Immature natural killer cell (primary cell): ENCODE data around the gene SLC16A4. TPM values are rescaled to one million over a fixed set of nuclear protein-coding genes. Genes with fewer than 3 reads are reported as not detected.
A peak's percentile ranks its signal among the peaks of the same experiment; 100 is the strongest.
"Not testable (repeated sequence)": the region's sequence is repeated elsewhere in the genome, so short reads cannot be mapped to it uniquely, and the experiment has no call there.

Source experiments
- DNase-seq, 3 donors: peaks; one replicate each; pipeline ENCODE4 v3.0.0; 2022; ENCODE audit warnings: mixed read lengths in 1 of 3
- H3K27ac Mint-ChIP-seq, 6 donors: one replicate each; pipeline ENCODE4 v1.8.0; 2020; ENCODE audit warnings: mixed read lengths in 6 of 6, mild to moderate bottlenecking in 5 of 6, inconsistent platforms in 4 of 6, moderate library complexity in 3 of 6
- H3K27me3 Mint-ChIP-seq, 3 donors: one replicate each; pipeline ENCODE4 v1.8.0; 2020 to 2021; ENCODE audit warnings: low read depth in 3 of 3, mild to moderate bottlenecking in 3 of 3, mixed read lengths in 3 of 3, moderate library complexity in 3 of 3, inconsistent platforms in 1 of 3
- H3K36me3 Mint-ChIP-seq, 3 donors: one replicate each; pipeline ENCODE4 v1.8.0; 2020; ENCODE audit warnings: mixed read lengths in 3 of 3, inconsistent platforms in 2 of 3, mild to moderate bottlenecking in 2 of 3
- H3K4me1 Mint-ChIP-seq, 2 donors: one replicate each; pipeline ENCODE4 v1.8.0; 2020; ENCODE audit warnings: inconsistent platforms in 2 of 2, mild to moderate bottlenecking in 2 of 2, mixed read lengths in 2 of 2, moderate library complexity in 1 of 2
- H3K4me3 Mint-ChIP-seq, 5 donors: one replicate each; pipeline ENCODE4 v1.8.0; 2020; ENCODE audit warnings: mild to moderate bottlenecking in 5 of 5, mixed read lengths in 5 of 5, inconsistent platforms in 3 of 5, moderate library complexity in 3 of 5
- H3K9me3 Mint-ChIP-seq, 6 donors: one replicate each; pipeline ENCODE4 v1.8.0; 2020; ENCODE audit warnings: mild to moderate bottlenecking in 6 of 6, mixed read lengths in 6 of 6, inconsistent platforms in 4 of 6, moderate library complexity in 3 of 6
- polyA plus RNA-seq, 3 donors: library from polyadenylated mRNA; unstranded; fragments of 300-500 nt; fragmentation: Illumina TruSeq; gene quantifications; one replicate each; pipeline ENCODE4 v1.2.3, GENCODE V29; 2021

SLC16A4 gene
- polyA plus RNA-seq, 3 donors from 2014 or later = 0.80 TPM; not detected in 2

- no peak overlapping the region for H3K27ac Mint-ChIP-seq
- DNase-seq = no peak
- H3K4me1 Mint-ChIP-seq = no peaks in the 10 kb centered on the region
Measured at GRCh38 chr1:110420874-110421793, 30.3 kb upstream of the SLC16A4 start.

GRCh38 chr1:110420023-110420662 lies 29.3 kb upstream of the SLC16A4 start:
- no peak for DNase-seq
- no peak overlapping the region for H3K4me3 Mint-ChIP-seq
- H3K27me3 Mint-ChIP-seq = peaks cover 0 to 3% (median 2%) of the 10 kb centered on the region in 3 donors
- no peaks in the 10 kb centered on the region for H3K9me3 Mint-ChIP-seq
- no peaks in the 10 kb centered on the region for H3K4me1 Mint-ChIP-seq
- H3K36me3 Mint-ChIP-seq = no peaks in the 10 kb centered on the region
- no peak overlapping the region for H3K27ac Mint-ChIP-seq

More at GRCh38 chr1:110420874-110421793, 30.3 kb upstream of the SLC16A4 start:
- no peak overlapping the region for H3K4me3 Mint-ChIP-seq
- peaks cover 0 to 3% (median 0%) of the 10 kb centered on the region in 3 donors for H3K27me3 Mint-ChIP-seq
- H3K36me3 Mint-ChIP-seq = no peaks in the 10 kb centered on the region
- no peaks in the 10 kb centered on the region for H3K9me3 Mint-ChIP-seq

- Mint-ChIP-seq H3K4me3 (no peak overlapping the region), H3K36me3 (no peaks in the 10 kb centered on the region), H3K4me1 (no peaks in the 10 kb centered on the region), H3K27me3 (peaks cover 0 to 2% (median 0%) of the 10 kb centered on the region in 3 donors), H3K9me3 (no peaks in the 10 kb centered on the region), H3K27ac (no peak overlapping the region)
- DNase-seq = no peak
Measured at GRCh38 chr1:110418729-110419128, 27.9 kb upstream of the SLC16A4 start.

GRCh38 chr1:110413045-110413444 lies 22.2 kb upstream of the SLC16A4 start:
- H3K4me3 Mint-ChIP-seq, H3K4me1 Mint-ChIP-seq, DNase-seq, H3K9me3 Mint-ChIP-seq, H3K27me3 Mint-ChIP-seq, H3K27ac Mint-ChIP-seq, H3K36me3 Mint-ChIP-seq: not testable (repeated sequence)

GRCh38 chr1:110412576-110412975 lies 21.8 kb upstream of the SLC16A4 start:
- peaks cover 8 to 13% of the 10 kb centered on the region in 2 donors for H3K4me1 Mint-ChIP-seq

DNA sequence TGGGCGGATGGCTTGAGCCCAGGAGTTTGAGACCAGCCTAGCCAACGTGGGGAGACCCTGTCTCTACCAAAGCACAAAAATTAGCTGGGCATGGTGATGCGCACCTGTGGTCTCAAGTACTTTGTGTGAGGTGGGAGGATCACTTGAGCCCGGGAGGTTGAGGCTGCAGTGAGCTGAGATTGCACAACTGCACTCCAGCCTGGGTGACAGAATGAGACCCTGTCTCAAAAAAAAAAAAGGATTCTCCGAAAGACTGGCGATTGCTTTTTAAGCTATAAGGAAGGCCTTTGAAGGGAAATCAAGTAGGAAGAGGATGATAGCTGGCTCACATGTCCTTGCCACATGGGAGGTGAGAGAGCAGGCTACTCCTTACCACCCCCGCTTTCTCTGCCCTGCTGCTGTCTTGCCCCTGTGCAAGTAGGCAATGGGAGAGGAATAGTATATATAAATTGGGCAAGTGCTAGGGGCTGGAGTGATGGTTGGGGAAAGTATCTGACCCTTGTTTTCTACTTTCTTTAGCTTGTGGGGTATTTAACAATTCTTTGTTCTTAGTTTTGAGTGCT lies 20.4 kb upstream of the SLC16A4 start:
- Mint-ChIP-seq H3K27ac (no peak overlapping the region), H3K9me3 (no peaks in the 10 kb centered on the region), H3K4me3 (no peak overlapping the region), H3K4me1 (peaks cover 18 to 26% of the 10 kb centered on the region in 2 donors), H3K27me3 (peaks cover 3 to 14% (median 12%) of the 10 kb centered on the region in 3 donors), H3K36me3 (peaks cover 0 to 3% (median 0%) of the 10 kb centered on the region in 3 donors)
- DNase-seq = no peak

More at GRCh38 chr1:110412576-110412975, 21.8 kb upstream of the SLC16A4 start:
- H3K9me3 Mint-ChIP-seq = no peaks in the 10 kb centered on the region
- H3K36me3 Mint-ChIP-seq = peaks cover 0 to under 1% (median 0%) of the 10 kb centered on the region in 3 donors
- H3K27me3 Mint-ChIP-seq = peaks cover 2 to 6% (median 5%) of the 10 kb centered on the region in 3 donors
- H3K4me3 Mint-ChIP-seq = no peak overlapping the region
- DNase-seq = peak; percentile 23 to 39 (median 26)
- H3K27ac Mint-ChIP-seq = peak overlapping the region in 2 of 6 donors; percentile 24 to 27

GRCh38 chr1:110409316-110409715 lies 18.5 kb upstream of the SLC16A4 start:
- Mint-ChIP-seq H3K27ac (peak overlapping the region in 2 of 6 donors; percentile 20 to 100), H3K27me3 (peaks cover 3 to 12% (median 12%) of the 10 kb centered on the region in 3 donors), H3K9me3 (no peaks in the 10 kb centered on the region), H3K36me3 (peaks cover 0 to 3% (median under 1%) of the 10 kb centered on the region in 3 donors), H3K4me1 (peaks cover 22 to 34% of the 10 kb centered on the region in 2 donors), H3K4me3 (peak overlapping the region; percentile 26 to 100 (median 58))
- DNase-seq = no peak

GRCh38 chr1:110408488-110408887 lies 17.7 kb upstream of the SLC16A4 start:
- Mint-ChIP-seq H3K27me3 (peaks cover 3 to 12% (median 12%) of the 10 kb centered on the region in 3 donors), H3K36me3 (peaks cover 3 to 8% (median 3%) of the 10 kb centered on the region in 3 donors), H3K4me1 (peaks cover 23 to 34% of the 10 kb centered on the region in 2 donors), H3K4me3 (peak overlapping the region; percentile 96 to 100 (median 100)), H3K27ac (peak overlapping the region in 5 of 6 donors; percentile 60 to 100 (median 76)), H3K9me3 (no peaks in the 10 kb centered on the region)
- no peak for DNase-seq

DNA sequence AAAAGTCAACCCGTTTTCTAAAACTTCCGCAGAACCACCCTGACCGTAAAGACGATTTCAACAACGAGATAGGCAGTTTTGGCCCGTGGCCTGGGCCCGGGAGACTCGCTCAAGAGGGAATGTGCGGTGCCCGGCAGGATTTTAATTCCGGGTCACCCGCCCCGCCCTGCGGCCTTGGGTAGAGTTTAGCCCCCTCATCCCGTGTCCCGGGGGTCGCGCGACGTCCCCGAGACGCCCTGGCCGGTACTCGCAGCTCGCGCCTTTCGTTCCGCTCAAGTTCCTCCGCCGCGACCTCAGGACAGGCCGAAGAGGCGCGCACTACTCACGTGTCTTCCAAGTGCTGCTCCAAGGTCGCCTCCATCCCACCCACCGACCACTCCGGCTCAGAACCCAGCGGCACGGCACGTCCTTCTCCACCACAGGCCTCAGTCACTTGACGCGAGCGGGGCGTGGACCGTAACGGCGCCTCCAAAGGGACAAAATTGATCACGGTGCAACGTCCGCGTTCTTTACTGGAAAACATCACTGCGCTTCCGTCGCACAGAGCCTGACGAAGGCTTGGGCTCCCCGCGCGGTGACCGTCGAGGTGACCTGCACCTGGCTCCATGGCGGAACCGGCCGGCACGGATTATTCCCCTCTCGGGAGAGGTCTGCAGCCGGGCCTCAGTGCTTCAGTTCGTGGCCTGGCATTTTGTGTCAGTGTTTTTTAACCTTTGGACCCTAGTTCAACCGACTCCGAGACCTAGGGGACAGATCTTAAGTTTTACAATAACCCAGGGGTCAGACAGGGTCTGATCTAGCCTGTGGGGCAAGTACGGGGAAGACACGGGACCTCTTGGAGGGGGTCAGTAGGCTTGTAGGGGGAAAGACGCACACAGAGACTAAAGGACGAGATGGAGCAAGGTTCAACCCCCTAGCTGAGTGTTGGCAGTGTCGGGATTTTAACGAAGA lies 16.7 kb upstream of the SLC16A4 start, which contains the start of gene LAMTOR5:
Gene LAMTOR5, minus strand, starts transcription at position 435 of the 951 bp plus-strand sequence. Its CDS starts 74 bp downstream, at position 361.
- Mint-ChIP-seq H3K9me3 (no peaks in the 10 kb centered on the region), H3K27ac (peak within 1 kb of the TSS; percentile 95 to 100 (median 98)), H3K4me1 (peaks cover 23 to 34% of the 10 kb centered on the region in 2 donors), H3K4me3 (peak within 1 kb of the TSS; percentile 96 to 100 (median 100)), H3K36me3 (peaks cover 3 to 9% (median 3%) of the 10 kb centered on the region in 3 donors), H3K27me3 (peaks cover 3 to 12% (median 12%) of the 10 kb centered on the region in 3 donors)
- peak; percentile 91 to 93 (median 92) for DNase-seq

GRCh38 chr1:110406407-110406806 lies 15.6 kb upstream of the SLC16A4 start:
- DNase-seq, H3K9me3 Mint-ChIP-seq: not testable (repeated sequence)
- Mint-ChIP-seq H3K4me3 (peak overlapping the region; percentile 96 to 100 (median 100)), H3K4me1 (peaks cover 23 to 34% of the 10 kb centered on the region in 2 donors), H3K36me3 (peaks cover 3 to 11% (median 6%) of the 10 kb centered on the region in 3 donors), H3K27ac (peak overlapping the region; percentile 32 to 100 (median 98)), H3K27me3 (peaks cover 3 to 12% (median 12%) of the 10 kb centered on the region in 3 donors)

GRCh38 chr1:110404401-110404800 lies 13.6 kb upstream of the SLC16A4 start:
- DNase-seq = no peak
- H3K36me3 Mint-ChIP-seq = peaks cover 3 to 21% (median 6%) of the 10 kb centered on the region in 3 donors
- peaks cover 23 to 34% of the 10 kb centered on the region in 2 donors for H3K4me1 Mint-ChIP-seq
- peaks cover 5 to 13% (median 12%) of the 10 kb centered on the region in 3 donors for H3K27me3 Mint-ChIP-seq
- no peak overlapping the region for H3K27ac Mint-ChIP-seq
- no peaks in the 10 kb centered on the region for H3K9me3 Mint-ChIP-seq
- H3K4me3 Mint-ChIP-seq = no peak overlapping the region

DNA sequence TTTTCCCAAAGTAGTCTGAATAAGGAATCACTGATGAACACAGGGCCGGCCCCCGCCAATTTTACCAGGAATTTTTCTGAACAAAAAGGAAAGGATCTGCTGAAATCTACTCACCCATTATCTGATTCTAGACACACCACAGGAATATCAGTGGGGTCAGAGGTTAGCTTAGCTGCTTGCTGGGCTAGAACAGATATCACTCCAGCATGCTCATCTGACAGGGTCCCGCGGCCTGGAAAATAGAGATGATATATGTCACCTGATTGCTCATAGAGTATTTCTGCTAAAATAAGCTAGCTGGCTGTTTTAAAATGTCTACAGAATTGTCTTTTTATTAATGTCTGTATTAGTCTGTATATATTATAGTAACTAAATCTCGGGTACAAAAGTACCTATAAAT lies 13.0 kb upstream of the SLC16A4 start:
- DNase-seq = no peak
- Mint-ChIP-seq H3K36me3 (peaks cover 3 to 21% (median 6%) of the 10 kb centered on the region in 3 donors), H3K4me3 (no peak overlapping the region), H3K4me1 (peaks cover 23 to 34% of the 10 kb centered on the region in 2 donors), H3K27me3 (peaks cover 5 to 12% (median 12%) of the 10 kb centered on the region in 3 donors), H3K27ac (no peak overlapping the region), H3K9me3 (no peaks in the 10 kb centered on the region)
